Raji (cell line): ENCODE data around the gene LYVE1.

ENCODE experiments used
- POLR2A ChIP-seq: IDR thresholded peaks from 2 replicates; pipeline ENCODE4 v1.6.1; 2011; ENCODE audit warnings: low read depth, low read length, control low read depth; ENCODE audit not compliant: insufficient read depth

Gene LYVE1

GRCh38 chr11:10544491-10545465, 23.7 kb downstream of the LYVE1 start:
- TF ChIP-seq POLR2A: no peak

GRCh38 chr11:10543782-10544181, 24.7 kb downstream of the LYVE1 start:
- TF ChIP-seq POLR2A: no peak

- TF ChIP-seq POLR2A: no peak
Measured at GRCh38 chr11:10542776-10543175, 25.7 kb downstream of the LYVE1 start.

- no peak for TF ChIP-seq POLR2A
Measured at GRCh38 chr11:10541561-10541930, 26.9 kb downstream of the LYVE1 start.

- peak; percentile 96 for TF ChIP-seq POLR2A
Measured at GRCh38 chr11:10540915-10541560, 27.4 kb downstream of the LYVE1 start, which contains the start of gene RNF141. RNF141 (minus strand) TSS chr11:10541187; CDS start chr11:10534158, 7,029 bp downstream.

GRCh38 chr11:10540546-10540914, 27.9 kb downstream of the LYVE1 start:
- no peak for TF ChIP-seq POLR2A

- no peak for TF ChIP-seq POLR2A
Measured at GRCh38 chr11:10539339-10539738, 29.1 kb downstream of the LYVE1 start.

GRCh38 chr11:10538924-10539323, 29.5 kb downstream of the LYVE1 start:
- no peak for TF ChIP-seq POLR2A

GRCh38 chr11:10537600-10537999, 30.9 kb downstream of the LYVE1 start:
- TF ChIP-seq POLR2A: no peak

- no peak for TF ChIP-seq POLR2A
Measured at GRCh38 chr11:10534316-10534715, 34.1 kb downstream of the LYVE1 start.

GRCh38 chr11:10533323-10533722, 35.1 kb downstream of the LYVE1 start:
- no peak for TF ChIP-seq POLR2A

- no peak for TF ChIP-seq POLR2A
Measured at GRCh38 chr11:10532526-10532925, 35.9 kb downstream of the LYVE1 start.

- TF ChIP-seq POLR2A: no peak
Measured at GRCh38 chr11:10529279-10529678, 39.2 kb downstream of the LYVE1 start.

- TF ChIP-seq POLR2A: no peak
Measured at GRCh38 chr11:10528121-10528520, 40.3 kb downstream of the LYVE1 start.

- TF ChIP-seq POLR2A: no peak
Measured at GRCh38 chr11:10526974-10527918, 41.2 kb downstream of the LYVE1 start.
